Heart right ventricle (tissue), 16 donors: ENCODE measurements around the gene SYT14. TPM values are rescaled to one million over a fixed set of nuclear protein-coding genes. Genes with fewer than 3 reads are reported as not detected.

Experiments
- ATAC-seq, 8 donors: fragments of 200-7000 bp; cut with Tn5 transposase; one replicate each; pipeline ENCODE4 v1.9.1; 2020; ENCODE audit warnings: mild to moderate bottlenecking in 8 of 8, moderate library complexity in 8 of 8, moderate number of reproducible peaks in 1 of 8
- DNase-seq, 2 donors: peaks; one replicate each; pipeline ENCODE4 v3.0.0-alpha.2; 2020
- H3K27ac ChIP-seq, 10 donors: fragments of 200-600 bp; sonication (generic) in 2 of 10; one replicate each; pipeline versions ENCODE4 v1.5.0 to v1.8.0; 2020 to 2022; ENCODE audit warnings: mild to moderate bottlenecking in 3 of 10
- H3K27me3 ChIP-seq, 7 donors: fragments of 200-600 bp; one replicate each; pipeline ENCODE4 v1.8.0; 2021 to 2022; ENCODE audit warnings: mild to moderate bottlenecking in 2 of 7
- H3K36me3 ChIP-seq, 9 donors: fragments of 200-600 bp; sonication (generic) in 1 of 9; one replicate each; pipeline versions ENCODE4 v1.5.0 to v1.8.0; 2020 to 2022; ENCODE audit warnings: mild to moderate bottlenecking in 2 of 9
- H3K4me1 ChIP-seq, 9 donors: fragments of 200-600 bp; sonication (generic) in 1 of 9; one replicate each; pipeline versions ENCODE4 v1.5.0 to v1.8.0; 2020 to 2022; ENCODE audit warnings: mild to moderate bottlenecking in 4 of 9
- H3K4me3 ChIP-seq, 10 donors: fragments of 200-600 bp; sonication (generic) in 2 of 10; one replicate each; pipeline versions ENCODE4 v1.5.0 to v1.8.0; 2020 to 2022; ENCODE audit warnings: mild to moderate bottlenecking in 7 of 10, moderate library complexity in 2 of 10
- H3K9me3 ChIP-seq, 11 donors: fragments of 200-600 bp in 10 of 11; sonication (generic) in 2 of 11; one replicate each; pipeline versions ENCODE4 v1.5.0 to v1.8.0; 2013 to 2022; ENCODE audit warnings: mild to moderate bottlenecking in 2 of 11, control low read depth in 1 of 11, moderate library complexity in 1 of 11
- CTCF ChIP-seq, 9 donors: fragments of 200-600 bp; sonication (generic) in 2 of 9; IDR thresholded peaks; one replicate each; pipeline versions ENCODE4 v1.5.0 to v1.8.0; 2021 to 2022; ENCODE audit warnings: antibody characterized with exemption in 9 of 9, mild to moderate bottlenecking in 5 of 9, moderate library complexity in 1 of 9
- WGBS, 2 donors: extraction: QIAGEN DNeasy Blood & Tissue Kit; methylation state at CpG; one replicate each; pipeline ENCODE4 v1.1.7; 2013; ENCODE audit warnings: inconsistent platforms in 1 of 2; 5-methylcytosine and 5-hydroxymethylcytosine counted together
- intact Hi-C, 10 donors: fragments of 100-400 bp; cut with DNase I; formaldehyde crosslinking; loops; one replicate each; pipeline versions ENCODE4 v1.11.1 to v1.14.2; 2022
- polyA plus RNA-seq, 2 donors: library from polyadenylated mRNA; stranded (reverse); fragments of 200-250 nt; gene quantifications; one replicate each; pipeline ENCODE4 v1.2.3, GENCODE V29; 2013
- total RNA-seq, 10 donors: library from RNA; stranded (reverse); fragmentation: NEBNext Ultra II Directional in 3 of 10; extraction: Animal tissue kit (Norgen Biotek cat#: 25700) in 3 of 10; gene quantifications; one replicate each; pipeline versions ENCODE4 v1.2.1 to v1.2.4, GENCODE V29; 2021 to 2023
- donor health status: Arrhythmogenic right ventricular cardiomyopathy.
- donor health status: ischemic (EF 13 %, LVEDD 7.1; RV severe dilation, severe dysfunction).
- donor health status: healthy with polysubstance abuse.
- donor health status: DM: no; HTN: yes; CAD: no.
- donor health status: DM: no; HTN: no; CAD: no.
- donor health status: ischemic (EF 25% LVEDD 6.9; RV normal size, moderate dysfunction).
- donor health status: ischemic (EF 25% LVEDD 5.7; RV mildly dilated, moderate dysfunction).
- donor health status: healthy.
- donor health status: DM: yes; HTN: yes; CAD: no.
- donor health status: Ischemic cardiomyopathy.
- donor health status: ischemic (EF 35%, LVEDD 5.7; RV mildly dilated, moderate dysfunction).
- donor health status: nonischemic (EF 11% LVEDD 7.7; RV severe dilation, severe dysfunction).
- donor health status: DM: yes; HTN: yes; CAD: no.
- donor health status: PGD.
- donor health status: ischemic (EF 29% LVEDD 5.4; RV normal size, mild dysfunction).
- donor health status: nonischemic (EF 23%, LVEDD 6.1; RV moderate dilation, normal function).

The SYT14 gene
- total and polyA plus RNA-seq, 12 donors = 0.06 TPM; not detected in 11

- Histone ChIP-seq H3K9me3 (no peaks in the 10 kb centered on the region), H3K4me1 (peaks cover 0 to 9% (median 0%) of the 10 kb centered on the region in 9 donors), H3K4me3 (no peak overlapping the region), H3K27ac (no peak overlapping the region), H3K36me3 (no peaks in the 10 kb centered on the region), H3K27me3 (peaks cover 0 to 6% (median 0%) of the 10 kb centered on the region in 7 donors)
- WGBS, 2 donors = 81 to 83% methylated on average over 4 of the region's 4 CpGs
- no peak for DNase-seq
- intact Hi-C loops = no loop called here
- no peak for TF ChIP-seq CTCF (IDR thresholded peaks at IDR 0.05)
- no peak for ATAC-seq
Measured at GRCh38 chr1:210218047-210218446, 280.0 kb downstream of the SYT14 start.

Other genes starting within 250 kb of the SYT14 start
- 10 to 100 TPM in 1 of 10 donors, 1 to 10 TPM in 9; 1.3 to 15.7 (median 3.0) TPM for gene HSD11B1, start 233.4 kb upstream of the SYT14 start, total RNA-seq
- 1 to 10 TPM in 1 of 2 donors, under 1 TPM in 1; 0.59 to 7.2 TPM for gene HSD11B1, start 233.4 kb upstream of the SYT14 start, polyA plus RNA-seq
- 1 to 10 TPM in 4 of 10 donors, under 1 TPM in 6; 0.45 to 8.0 (median 0.85) TPM for gene TRAF3IP3, start 182.2 kb upstream of the SYT14 start, total RNA-seq
- gene TRAF3IP3, start 182.2 kb upstream of the SYT14 start, polyA plus RNA-seq = under 1 TPM; 0.58 to 0.59 TPM
- gene C1orf74, start 153.7 kb upstream of the SYT14 start, total RNA-seq = 1 to 10 TPM; 1.2 to 2.8 (median 1.9) TPM
- gene C1orf74, start 153.7 kb upstream of the SYT14 start, polyA plus RNA-seq = 1 to 10 TPM; 1.0 to 1.2 TPM
- gene IRF6, start 132.1 kb upstream of the SYT14 start, total RNA-seq = 10 to 100 TPM; 25.1 to 69.4 (median 43.8) TPM
- 10 to 100 TPM in 1 of 2 donors, 1 to 10 TPM in 1; 1.2 to 11.3 TPM for gene IRF6, start 132.1 kb upstream of the SYT14 start, polyA plus RNA-seq
- 1 to 10 TPM; 2.3 to 4.2 (median 3.4) TPM for gene UTP25, start 110.2 kb upstream of the SYT14 start, total RNA-seq
- gene UTP25, start 110.2 kb upstream of the SYT14 start, polyA plus RNA-seq = 1 to 10 TPM in 1 of 2 donors, under 1 TPM in 1; 0.73 to 1.5 TPM